GM19438 (cell line): Measurements from ENCODE around the gene BCL2L2.

Experiments used
- ATAC-seq: cut with Tn5 transposase; IDR thresholded peaks from one replicate; pipeline ENCODE4 v1.9.1; 2021; ENCODE audit warnings: low read depth; ENCODE audit not compliant: unreplicated experiment

The BCL2L2 gene

GRCh38 chr14:23352506-23353432 lies 46.1 kb downstream of the BCL2L2 start, which contains the start of gene SLC22A17:
Gene SLC22A17, minus strand, starts transcription at chr14:23352887.
- ATAC-seq, result no peak

GRCh38 chr14:23353433-23353780 lies 46.8 kb downstream of the BCL2L2 start:
- no peak for ATAC-seq

GRCh38 chr14:23354990-23355389 lies 48.4 kb downstream of the BCL2L2 start:
- no peak for ATAC-seq

- ATAC-seq, result no peak
These were observed 49.3 kb downstream of the BCL2L2 start for GRCh38 chr14:23355871-23356435.

GRCh38 chr14:23356662-23357061 lies 50.0 kb downstream of the BCL2L2 start:
- ATAC-seq, result no peak

GRCh38 chr14:23357261-23357660 lies 50.6 kb downstream of the BCL2L2 start:
- ATAC-seq, result no peak

- ATAC-seq, result no peak
These were observed 51.4 kb downstream of the BCL2L2 start for GRCh38 chr14:23358042-23358441.

GRCh38 chr14:23358553-23359166 lies 52.0 kb downstream of the BCL2L2 start:
- ATAC-seq, result no peak

GRCh38 chr14:23359167-23359626 lies 52.6 kb downstream of the BCL2L2 start:
- ATAC-seq, result no peak

- no peak for ATAC-seq
These were observed 53.3 kb downstream of the BCL2L2 start for GRCh38 chr14:23359722-23360447.

- ATAC-seq, result no peak
These were observed 53.9 kb downstream of the BCL2L2 start for GRCh38 chr14:23360496-23360895.

GRCh38 chr14:23361320-23361719 lies 54.7 kb downstream of the BCL2L2 start:
- no peak for ATAC-seq
